Measurements from ENCODE around the gene OXSR1. TPM values are rescaled to one million over a fixed set of nuclear protein-coding genes. Genes with fewer than 3 reads are reported as not detected.

The OXSR1 gene
- total and polyA plus RNA-seq, 2 of the 13 experiments (the other 11 are each of a cell fraction or from before 2014, with no cell fraction given): 27.4 to 32.6 TPM

DNA sequence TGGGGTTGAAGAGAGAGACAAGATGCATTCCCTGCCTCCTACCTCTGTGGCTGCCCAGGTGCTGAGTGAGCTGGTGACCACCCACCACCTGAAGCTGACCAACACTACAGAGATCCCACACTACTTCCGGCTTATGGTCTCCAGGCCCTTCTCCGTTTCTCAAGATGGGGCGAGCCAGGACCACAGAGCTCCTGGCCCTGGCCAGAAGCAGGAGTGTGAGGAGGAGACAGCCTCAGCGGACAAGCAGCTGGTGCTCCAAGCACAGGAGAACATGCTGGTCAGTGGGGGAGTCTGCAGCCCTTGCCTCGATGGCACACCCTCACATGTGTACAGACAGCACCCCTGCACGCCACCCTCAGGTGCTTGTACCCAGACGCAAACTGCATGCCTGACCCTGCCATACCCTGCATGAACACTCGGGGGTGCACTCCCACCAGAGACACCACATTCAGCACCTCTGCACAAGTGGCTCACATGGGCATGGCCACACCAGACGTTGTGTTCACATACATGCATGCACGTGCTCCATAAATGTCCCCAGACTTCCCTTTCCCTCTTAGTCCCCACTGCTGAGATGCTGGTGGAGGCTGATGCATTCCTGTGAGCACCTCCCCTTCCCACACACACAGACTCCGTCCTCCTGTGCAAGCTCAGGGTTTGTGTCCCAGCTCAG is 47.5 kb upstream of the OXSR1 start (continued):
- TF ChIP-seq ZNF569 (CRISPR knock-in tag; IDR thresholded peaks at IDR 0.05; ENCODE audit: borderline replicate concordance) (no peak), BCL6 (CRISPR knock-in tag; IDR thresholded peaks at IDR 0.05) (no peak), ZSCAN31 (CRISPR knock-in tag; IDR thresholded peaks at IDR 0.05; ENCODE audit: low read depth) (no peak), KAT8 (CRISPR knock-in tag; IDR thresholded peaks at IDR 0.05) (no peak), HNRNPLL (IDR thresholded peaks at IDR 0.05; ENCODE audit: low read depth, low read length, poor library complexity, severe bottlenecking) (no peak), KMT2B (CRISPR knock-in tag; IDR thresholded peaks at IDR 0.05) (peak; percentile 30; the same call in 1 of the 2 replicates), ZNF205 (CRISPR knock-in tag; IDR thresholded peaks at IDR 0.05) (no peak), ZNF33A (CRISPR knock-in tag; IDR thresholded peaks at IDR 0.05; ENCODE audit: borderline replicate concordance) (no peak), SALL2 (CRISPR knock-in tag; IDR thresholded peaks at IDR 0.05) (0 out of 2 replicates have a peak, but pooled peaks have one; percentile 46), ZNF570 (CRISPR knock-in tag; IDR thresholded peaks at IDR 0.05; ENCODE audit: borderline replicate concordance) (no peak), MZF1 (CRISPR knock-in tag; IDR thresholded peaks at IDR 0.05; ENCODE audit: borderline replicate concordance) (no peak), ZNF614 (CRISPR knock-in tag; IDR thresholded peaks at IDR 0.05; ENCODE audit: borderline replicate concordance) (peak; percentile 48; the same call in 1 of the 2 replicates), MXI1 (IDR thresholded peaks at IDR 0.05; ENCODE audit: borderline replicate concordance, low read depth, low read length) (peak; percentile 83; the same call in 1 of the 3 replicates), REL (CRISPR knock-in tag; conservative IDR thresholded peaks at IDR 0.05) (no peak), RAD51 (IDR thresholded peaks at IDR 0.05; ENCODE audit: borderline replicate concordance) (no peak), DMAP1 (CRISPR knock-in tag; IDR thresholded peaks at IDR 0.05) (no peak), TCF7 (IDR thresholded peaks at IDR 0.05; ENCODE audit: low read depth) (no peak), ZNF564 (CRISPR knock-in tag; IDR thresholded peaks at IDR 0.05) (no peak), ZNF670 (CRISPR knock-in tag; IDR thresholded peaks at IDR 0.05; ENCODE audit: borderline replicate concordance) (no peak)
- TF ChIP-seq, protein P1, sequence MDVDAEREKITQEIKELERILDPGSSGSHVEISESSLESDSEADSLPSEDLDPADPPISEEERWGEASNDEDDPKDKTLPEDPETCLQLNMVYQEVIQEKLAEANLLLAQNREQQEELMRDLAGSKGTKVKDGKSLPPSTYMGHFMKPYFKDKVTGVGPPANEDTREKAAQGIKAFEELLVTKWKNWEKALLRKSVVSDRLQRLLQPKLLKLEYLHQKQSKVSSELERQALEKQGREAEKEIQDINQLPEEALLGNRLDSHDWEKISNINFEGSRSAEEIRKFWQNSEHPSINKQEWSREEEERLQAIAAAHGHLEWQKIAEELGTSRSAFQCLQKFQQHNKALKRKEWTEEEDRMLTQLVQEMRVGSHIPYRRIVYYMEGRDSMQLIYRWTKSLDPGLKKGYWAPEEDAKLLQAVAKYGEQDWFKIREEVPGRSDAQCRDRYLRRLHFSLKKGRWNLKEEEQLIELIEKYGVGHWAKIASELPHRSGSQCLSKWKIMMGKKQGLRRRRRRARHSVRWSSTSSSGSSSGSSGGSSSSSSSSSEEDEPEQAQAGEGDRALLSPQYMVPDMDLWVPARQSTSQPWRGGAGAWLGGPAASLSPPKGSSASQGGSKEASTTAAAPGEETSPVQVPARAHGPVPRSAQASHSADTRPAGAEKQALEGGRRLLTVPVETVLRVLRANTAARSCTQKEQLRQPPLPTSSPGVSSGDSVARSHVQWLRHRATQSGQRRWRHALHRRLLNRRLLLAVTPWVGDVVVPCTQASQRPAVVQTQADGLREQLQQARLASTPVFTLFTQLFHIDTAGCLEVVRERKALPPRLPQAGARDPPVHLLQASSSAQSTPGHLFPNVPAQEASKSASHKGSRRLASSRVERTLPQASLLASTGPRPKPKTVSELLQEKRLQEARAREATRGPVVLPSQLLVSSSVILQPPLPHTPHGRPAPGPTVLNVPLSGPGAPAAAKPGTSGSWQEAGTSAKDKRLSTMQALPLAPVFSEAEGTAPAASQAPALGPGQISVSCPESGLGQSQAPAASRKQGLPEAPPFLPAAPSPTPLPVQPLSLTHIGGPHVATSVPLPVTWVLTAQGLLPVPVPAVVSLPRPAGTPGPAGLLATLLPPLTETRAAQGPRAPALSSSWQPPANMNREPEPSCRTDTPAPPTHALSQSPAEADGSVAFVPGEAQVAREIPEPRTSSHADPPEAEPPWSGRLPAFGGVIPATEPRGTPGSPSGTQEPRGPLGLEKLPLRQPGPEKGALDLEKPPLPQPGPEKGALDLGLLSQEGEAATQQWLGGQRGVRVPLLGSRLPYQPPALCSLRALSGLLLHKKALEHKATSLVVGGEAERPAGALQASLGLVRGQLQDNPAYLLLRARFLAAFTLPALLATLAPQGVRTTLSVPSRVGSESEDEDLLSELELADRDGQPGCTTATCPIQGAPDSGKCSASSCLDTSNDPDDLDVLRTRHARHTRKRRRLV (CRISPR knock-in tag; IDR thresholded peaks at IDR 0.05): no peak
- TF ChIP-seq, protein P2, sequence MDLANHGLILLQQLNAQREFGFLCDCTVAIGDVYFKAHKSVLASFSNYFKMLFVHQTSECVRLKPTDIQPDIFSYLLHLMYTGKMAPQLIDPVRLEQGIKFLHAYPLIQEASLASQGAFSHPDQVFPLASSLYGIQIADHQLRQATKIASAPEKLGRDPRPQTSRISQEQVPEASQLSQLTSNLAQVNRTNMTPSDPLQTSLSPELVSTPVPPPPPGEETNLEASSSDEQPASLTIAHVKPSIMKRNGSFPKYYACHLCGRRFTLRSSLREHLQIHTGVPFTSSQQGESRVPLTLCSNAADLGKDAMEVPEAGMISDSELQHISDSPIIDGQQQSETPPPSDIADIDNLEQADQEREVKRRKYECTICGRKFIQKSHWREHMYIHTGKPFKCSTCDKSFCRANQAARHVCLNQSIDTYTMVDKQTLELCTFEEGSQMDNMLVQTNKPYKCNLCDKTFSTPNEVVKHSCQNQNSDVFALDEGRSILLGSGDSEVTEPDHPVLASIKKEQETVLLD (CRISPR knock-in tag; IDR thresholded peaks at IDR 0.05; ENCODE audit: low read depth): no peak
